BE2C (cell line): ENCODE data around the gene SRCIN1.
"Not testable (repeated sequence)": the region's sequence is repeated elsewhere in the genome, so short reads cannot be mapped to it uniquely, and the experiment has no call there.

Source experiments
- DNase-seq: peaks from one replicate; pipeline ENCODE4 v3.0.0-alpha.2; 2020
- H3K27me3 ChIP-seq: fragments of 250-450 bp; sonication (Bioruptor Pico); 2 replicates; pipeline ENCODE4 v1.5.1; 2020; ENCODE audit warnings: mild to moderate bottlenecking
- H3K36me3 ChIP-seq: fragments of 250-450 bp; sonication (Bioruptor Pico); 2 replicates; pipeline ENCODE4 v1.5.1; 2020; ENCODE audit warnings: mild to moderate bottlenecking
- H3K4me1 ChIP-seq: fragments of 250-450 bp; sonication (Bioruptor Pico); 2 replicates; pipeline ENCODE4 v1.5.1; 2020
- H3K4me3 ChIP-seq: 2 replicates; pipeline ENCODE4 v1.5.1; 2011; ENCODE audit warnings: low read depth, low read length
- H3K9me3 ChIP-seq: fragments of 250-450 bp; sonication (Bioruptor Pico); 2 replicates; pipeline ENCODE4 v1.5.1; 2020
- TF ChIP-seq, protein P1 (sequence below): IDR thresholded peaks from 2 replicates; pipeline ENCODE4 v1.5.1; 2012; ENCODE audit warnings: mild to moderate bottlenecking, low read depth, low read length

Gene SRCIN1

DNA sequence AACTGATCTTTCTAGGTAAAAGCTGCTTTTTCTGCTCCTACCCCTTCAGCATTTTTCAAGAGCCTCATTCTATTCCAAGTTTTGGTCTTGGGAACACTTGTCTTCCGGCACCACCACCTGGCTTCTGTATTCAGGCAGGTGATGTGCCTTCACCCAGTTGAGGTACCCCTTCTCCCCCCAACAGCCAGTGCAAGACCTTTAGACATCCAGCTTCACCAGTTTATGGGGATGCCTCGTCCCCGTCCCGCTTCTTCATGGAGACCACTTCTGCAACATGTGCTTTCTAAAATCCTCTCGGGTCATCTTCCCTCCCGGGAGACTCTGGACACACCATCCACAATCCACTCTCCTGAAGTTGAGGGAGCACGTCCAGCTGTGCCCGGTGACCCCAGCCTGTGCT, 69.9 kb downstream of the SRCIN1 start:
- Histone ChIP-seq H3K27me3 (no peaks in the 10 kb centered on the region), H3K9me3 (no peaks in the 10 kb centered on the region), H3K4me1 (no peaks in the 10 kb centered on the region), H3K4me3 (no peak overlapping the region), H3K36me3 (no peaks in the 10 kb centered on the region)
- DNase-seq, result no peak
- TF ChIP-seq, protein P1, sequence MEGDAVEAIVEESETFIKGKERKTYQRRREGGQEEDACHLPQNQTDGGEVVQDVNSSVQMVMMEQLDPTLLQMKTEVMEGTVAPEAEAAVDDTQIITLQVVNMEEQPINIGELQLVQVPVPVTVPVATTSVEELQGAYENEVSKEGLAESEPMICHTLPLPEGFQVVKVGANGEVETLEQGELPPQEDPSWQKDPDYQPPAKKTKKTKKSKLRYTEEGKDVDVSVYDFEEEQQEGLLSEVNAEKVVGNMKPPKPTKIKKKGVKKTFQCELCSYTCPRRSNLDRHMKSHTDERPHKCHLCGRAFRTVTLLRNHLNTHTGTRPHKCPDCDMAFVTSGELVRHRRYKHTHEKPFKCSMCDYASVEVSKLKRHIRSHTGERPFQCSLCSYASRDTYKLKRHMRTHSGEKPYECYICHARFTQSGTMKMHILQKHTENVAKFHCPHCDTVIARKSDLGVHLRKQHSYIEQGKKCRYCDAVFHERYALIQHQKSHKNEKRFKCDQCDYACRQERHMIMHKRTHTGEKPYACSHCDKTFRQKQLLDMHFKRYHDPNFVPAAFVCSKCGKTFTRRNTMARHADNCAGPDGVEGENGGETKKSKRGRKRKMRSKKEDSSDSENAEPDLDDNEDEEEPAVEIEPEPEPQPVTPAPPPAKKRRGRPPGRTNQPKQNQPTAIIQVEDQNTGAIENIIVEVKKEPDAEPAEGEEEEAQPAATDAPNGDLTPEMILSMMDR, result no peak

DNA sequence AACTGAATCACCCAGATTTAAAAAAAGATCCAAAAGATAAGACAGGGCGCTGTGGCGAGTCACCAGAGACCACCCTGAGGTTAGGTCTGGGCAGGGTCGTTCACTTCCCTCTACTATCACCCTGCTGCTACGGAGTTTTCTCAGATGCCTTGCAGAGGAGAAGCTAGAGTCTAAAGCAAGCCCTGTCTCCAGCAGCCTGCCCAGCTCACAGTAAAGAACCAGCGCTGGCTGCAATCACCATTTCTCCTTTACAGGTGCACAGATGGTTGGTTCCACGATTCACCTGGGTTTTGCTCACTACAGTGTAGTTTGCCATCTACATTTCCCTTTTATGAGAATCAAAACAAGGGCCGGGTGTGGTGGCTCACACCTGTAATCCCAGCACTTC, 71.3 kb downstream of the SRCIN1 start:
- no peaks in the 10 kb centered on the region for H3K9me3 ChIP-seq
- H3K4me1 ChIP-seq, result no peaks in the 10 kb centered on the region; the same call in 1 of the 2 replicates
- H3K36me3 ChIP-seq, result no peaks in the 10 kb centered on the region
- TF ChIP-seq, protein P1, result no peak
- no peak for DNase-seq
- no peak overlapping the region for H3K4me3 ChIP-seq
- H3K27me3 ChIP-seq, result no peaks in the 10 kb centered on the region

DNA sequence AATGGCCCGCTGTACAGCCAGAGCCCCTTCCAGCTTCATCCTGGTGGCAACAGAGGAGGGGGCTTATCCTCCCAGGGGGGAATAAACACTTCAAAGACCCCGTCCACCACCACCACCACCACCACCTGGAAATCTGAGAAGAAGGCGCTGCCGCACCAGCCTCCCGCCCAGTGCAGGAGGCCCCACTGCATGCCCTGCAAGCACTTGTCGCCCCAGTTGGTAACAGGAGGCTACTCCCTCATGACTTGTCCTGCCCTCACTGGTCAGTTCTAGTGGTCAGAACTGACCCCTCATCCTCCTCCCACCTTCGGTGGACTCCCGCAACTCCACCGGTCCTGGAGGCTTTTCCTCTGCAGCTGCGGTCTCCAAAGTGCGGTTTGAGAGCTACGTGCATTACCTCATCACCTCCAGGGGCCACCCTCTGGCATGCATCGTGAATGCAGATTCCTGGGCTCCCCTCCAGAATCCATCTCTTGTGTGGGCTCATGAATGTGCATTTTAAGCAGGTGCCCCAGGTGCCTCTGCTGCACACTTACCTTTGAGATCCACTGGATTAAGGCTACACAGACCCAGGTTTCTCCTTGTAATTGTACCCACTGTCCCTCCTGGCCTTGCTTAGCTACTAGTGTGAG, 71.8 kb downstream of the SRCIN1 start:
- TF ChIP-seq, protein P1, result no peak
- no peak overlapping the region for H3K4me3 ChIP-seq
- no peak for DNase-seq
- no peaks in the 10 kb centered on the region for H3K9me3 ChIP-seq
- no peaks in the 10 kb centered on the region; the same call in 1 of the 2 replicates for H3K4me1 ChIP-seq
- no peaks in the 10 kb centered on the region for H3K36me3 ChIP-seq
- no peaks in the 10 kb centered on the region for H3K27me3 ChIP-seq

DNA sequence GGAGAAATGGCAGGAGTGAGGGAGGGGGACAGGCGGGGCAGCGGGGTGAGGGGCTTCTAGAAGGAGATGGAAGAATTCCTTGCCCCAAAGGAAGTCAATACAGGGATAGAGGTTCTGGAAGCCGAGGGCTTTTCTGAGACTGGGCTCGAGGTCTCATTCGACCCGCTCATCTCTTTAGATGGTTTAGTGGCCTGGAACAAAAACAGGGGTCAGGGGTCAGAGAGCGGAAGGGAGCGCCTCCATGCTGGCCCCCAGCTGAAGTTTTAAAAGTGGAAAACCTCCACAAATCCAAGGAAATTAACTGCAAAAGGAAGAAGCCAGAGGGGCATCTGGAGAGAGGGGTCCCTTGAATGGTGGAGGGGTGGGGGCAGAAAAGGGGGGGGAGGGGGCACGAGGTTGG, 72.5 kb downstream of the SRCIN1 start:
- DNase-seq, result no peak
- Histone ChIP-seq H3K36me3 (no peaks in the 10 kb centered on the region), H3K9me3 (no peaks in the 10 kb centered on the region), H3K4me1 (peaks cover 5% of the 10 kb centered on the region), H3K27me3 (no peaks in the 10 kb centered on the region), H3K4me3 (no peak overlapping the region)
- TF ChIP-seq, protein P1, result no peak

DNA sequence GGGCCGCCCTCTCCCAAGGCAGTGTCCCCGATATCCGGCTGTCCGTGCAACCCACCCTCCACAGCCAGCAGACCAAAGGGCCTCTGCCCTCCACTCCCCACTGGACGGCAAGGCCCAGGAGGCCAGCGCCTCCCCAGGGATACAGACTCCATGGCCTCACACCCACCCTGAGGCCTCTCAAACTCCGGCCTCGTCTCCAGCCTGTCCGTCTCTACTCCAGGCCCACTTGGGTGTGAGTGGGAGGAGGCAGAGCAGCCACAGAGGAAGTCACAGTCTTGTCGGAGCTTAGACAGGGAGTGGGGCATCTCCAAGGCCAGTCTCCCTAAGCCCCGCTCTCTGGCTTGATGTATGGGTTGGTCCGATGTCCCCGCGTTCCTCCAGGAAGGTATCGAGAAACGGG, 73.3 kb downstream of the SRCIN1 start:
- no peaks in the 10 kb centered on the region for H3K27me3 ChIP-seq
- no peak overlapping the region for H3K4me3 ChIP-seq
- H3K4me1 ChIP-seq, result peaks cover 12% of the 10 kb centered on the region
- no peak for DNase-seq
- no peaks in the 10 kb centered on the region for H3K36me3 ChIP-seq
- H3K9me3 ChIP-seq, result no peaks in the 10 kb centered on the region
- TF ChIP-seq, protein P1, result no peak

DNA sequence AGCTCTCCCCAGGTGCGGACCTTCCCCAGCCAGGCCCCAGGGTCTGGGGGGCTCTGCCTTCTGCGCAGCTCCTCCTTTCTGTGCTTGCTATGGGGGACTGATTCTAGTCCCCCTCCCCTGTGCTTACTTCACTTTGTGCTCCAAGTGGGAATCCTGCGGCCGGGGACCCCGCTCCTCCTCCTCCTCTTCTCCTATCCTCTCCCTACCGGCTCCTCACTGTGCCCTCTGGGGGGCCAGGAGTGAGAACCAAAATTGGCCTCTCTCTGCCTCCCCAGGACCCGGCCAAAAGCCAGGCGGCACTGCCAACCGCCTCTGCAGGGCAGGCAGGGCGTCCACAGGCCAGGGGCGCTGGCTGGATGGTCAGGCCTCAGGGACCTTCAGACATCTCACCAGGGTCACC, 74.0 kb downstream of the SRCIN1 start:
- not testable (repeated sequence) for H3K27me3 ChIP-seq, H3K4me3 ChIP-seq

DNA sequence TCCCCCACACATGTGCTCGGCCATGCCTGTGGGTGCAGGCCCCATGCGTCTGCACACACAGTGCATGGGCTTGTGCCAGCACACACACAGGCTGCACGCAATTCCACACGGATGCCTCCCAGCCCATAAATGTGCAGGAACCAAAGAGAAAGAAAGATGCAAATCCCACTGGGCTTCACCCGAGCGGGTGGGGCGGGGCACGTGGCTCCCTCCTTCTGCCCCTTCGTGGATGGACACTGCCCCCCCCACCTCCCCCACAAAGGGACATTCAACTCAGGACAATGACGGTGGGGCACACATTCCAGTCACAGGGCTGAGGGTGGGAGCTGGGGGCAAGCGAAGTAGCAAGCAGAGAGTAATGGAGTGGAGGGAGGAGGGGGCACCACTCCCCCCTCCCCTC, 74.9 kb downstream of the SRCIN1 start:
- peaks cover 12% of the 10 kb centered on the region for H3K4me1 ChIP-seq
- H3K27me3 ChIP-seq, H3K36me3 ChIP-seq, H3K9me3 ChIP-seq, H3K4me3 ChIP-seq, DNase-seq: not testable (repeated sequence)

More for the DNA sequence above, 74.0 kb downstream of the SRCIN1 start:
- DNase-seq, H3K36me3 ChIP-seq, H3K9me3 ChIP-seq: not testable (repeated sequence)
- H3K4me1 ChIP-seq, result peaks cover 12% of the 10 kb centered on the region

DNA sequence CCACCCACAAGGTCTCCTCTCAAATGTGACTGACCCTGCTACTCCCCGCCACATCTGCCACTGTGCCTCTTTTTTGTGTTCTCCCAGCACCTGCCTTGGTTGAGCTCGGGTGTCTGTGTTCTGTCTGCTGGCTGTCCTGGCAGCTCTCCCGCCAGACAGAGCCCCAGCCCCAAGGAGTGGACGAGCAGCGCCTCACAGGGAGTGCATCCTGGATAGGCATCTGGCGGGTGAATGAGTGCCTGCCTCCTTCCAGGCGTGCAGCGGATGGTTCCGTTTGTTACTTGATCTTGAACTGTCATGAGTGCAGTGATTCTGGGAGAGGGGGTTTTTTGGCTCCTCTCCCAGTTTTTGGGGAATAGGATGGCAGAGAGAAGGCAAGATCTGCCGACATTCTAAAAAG, 77.6 kb downstream of the SRCIN1 start:
- H3K9me3 ChIP-seq, H3K36me3 ChIP-seq, H3K27me3 ChIP-seq: not testable (repeated sequence)
- Histone ChIP-seq H3K4me3 (peak overlapping the region; percentile 3; the same call in 1 of the 2 replicates), H3K4me1 (peaks cover 12% of the 10 kb centered on the region)
- DNase-seq, result peak; percentile 79

DNA sequence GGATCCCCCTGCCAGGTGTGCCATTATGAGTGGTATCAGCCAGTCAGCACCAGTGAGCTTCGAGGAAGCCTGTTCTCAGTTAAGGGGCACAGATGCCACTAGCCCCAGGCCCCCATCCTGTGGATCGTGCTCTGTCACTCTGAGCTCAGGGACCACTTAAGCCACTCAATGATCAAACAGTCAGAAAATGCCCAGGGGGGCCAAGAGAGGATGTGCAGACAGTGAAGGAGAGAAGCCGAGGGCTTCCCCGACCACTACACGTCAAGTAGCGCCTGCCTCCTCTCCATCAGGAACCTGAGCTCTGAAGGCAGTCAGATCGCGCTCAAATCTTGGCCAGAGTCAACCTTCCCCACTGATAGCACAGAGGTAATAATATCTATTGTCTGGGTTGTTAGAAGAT, 79.2 kb downstream of the SRCIN1 start:
- H3K4me1 ChIP-seq, result peaks cover 12% of the 10 kb centered on the region
- not testable (repeated sequence) for H3K27me3 ChIP-seq, H3K4me3 ChIP-seq, H3K36me3 ChIP-seq, DNase-seq, H3K9me3 ChIP-seq
